Measurements from ENCODE around the gene CDK14.

- TF ChIP-seq, protein P1, sequence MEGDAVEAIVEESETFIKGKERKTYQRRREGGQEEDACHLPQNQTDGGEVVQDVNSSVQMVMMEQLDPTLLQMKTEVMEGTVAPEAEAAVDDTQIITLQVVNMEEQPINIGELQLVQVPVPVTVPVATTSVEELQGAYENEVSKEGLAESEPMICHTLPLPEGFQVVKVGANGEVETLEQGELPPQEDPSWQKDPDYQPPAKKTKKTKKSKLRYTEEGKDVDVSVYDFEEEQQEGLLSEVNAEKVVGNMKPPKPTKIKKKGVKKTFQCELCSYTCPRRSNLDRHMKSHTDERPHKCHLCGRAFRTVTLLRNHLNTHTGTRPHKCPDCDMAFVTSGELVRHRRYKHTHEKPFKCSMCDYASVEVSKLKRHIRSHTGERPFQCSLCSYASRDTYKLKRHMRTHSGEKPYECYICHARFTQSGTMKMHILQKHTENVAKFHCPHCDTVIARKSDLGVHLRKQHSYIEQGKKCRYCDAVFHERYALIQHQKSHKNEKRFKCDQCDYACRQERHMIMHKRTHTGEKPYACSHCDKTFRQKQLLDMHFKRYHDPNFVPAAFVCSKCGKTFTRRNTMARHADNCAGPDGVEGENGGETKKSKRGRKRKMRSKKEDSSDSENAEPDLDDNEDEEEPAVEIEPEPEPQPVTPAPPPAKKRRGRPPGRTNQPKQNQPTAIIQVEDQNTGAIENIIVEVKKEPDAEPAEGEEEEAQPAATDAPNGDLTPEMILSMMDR (IDR thresholded peaks at IDR 0.05): no peak
- TF ChIP-seq EZH2 (IDR thresholded peaks at IDR 0.05): no peak
Observed at GRCh38 chr7:90715067-90715466, 118.9 kb downstream of the CDK14 start.
